ENCODE measurements around the gene PRKCE.

- no peak for TF ChIP-seq CTCF (IDR thresholded peaks at IDR 0.05)
- TF ChIP-seq POLR2A (IDR thresholded peaks at IDR 0.05): no peak
Measured at GRCh38 chr2:45932278-45932975, 281.0 kb downstream of the PRKCE start.
